Chondrocyte (in vitro differentiated cells): ENCODE measurements around the gene ACSM4. TPM values are rescaled to one million over a fixed set of nuclear protein-coding genes. Genes with fewer than 3 reads are reported as not detected.

Experiments used
- DNase-seq: peaks from one replicate; pipeline ENCODE4 v3.0.0; 2021; ENCODE audit warnings: mixed read lengths, low spot score
- H3K27ac Mint-ChIP-seq: one replicate; pipeline ENCODE4 v1.8.0; 2021; ENCODE audit warnings: mild to moderate bottlenecking, moderate library complexity, mixed read lengths; ENCODE audit not compliant: unreplicated experiment
- H3K27me3 Mint-ChIP-seq: 2 replicates; pipeline ENCODE4 v1.8.0; 2021; ENCODE audit warnings: low read depth, mixed read lengths
- H3K36me3 Mint-ChIP-seq: 2 replicates; pipeline ENCODE4 v1.8.0; 2021; ENCODE audit warnings: low read depth, mixed read lengths
- H3K4me1 Mint-ChIP-seq: 2 replicates; pipeline ENCODE4 v1.8.0; 2021; ENCODE audit warnings: low read depth, mild to moderate bottlenecking, mixed read lengths
- H3K4me3 Mint-ChIP-seq: one replicate; pipeline ENCODE4 v1.8.0; 2021; ENCODE audit warnings: mild to moderate bottlenecking, moderate library complexity, mixed read lengths; ENCODE audit not compliant: unreplicated experiment
- H3K9me3 Mint-ChIP-seq: 2 replicates; pipeline ENCODE4 v1.8.0; 2021; ENCODE audit warnings: low read depth, mixed read lengths
- CTCF ChIP-seq: fragments of 200-600 bp; sonication (generic); IDR thresholded peaks from 2 replicates; pipeline ENCODE4 v1.5.0; 2021; ENCODE audit warnings: antibody characterized with exemption, mild to moderate bottlenecking, moderate library complexity
- total RNA-seq: library from RNA; stranded (reverse); gene quantifications from 3 replicates; pipeline ENCODE4 v1.2.1, GENCODE V29; 2021

The ACSM4 gene
- total RNA-seq, 1 donor from 2014 or later, result not detected

- TF ChIP-seq CTCF, result no peak
- Mint-ChIP-seq H3K27me3 (peaks cover 5% of the 10 kb centered on the region), H3K36me3 (no peaks in the 10 kb centered on the region), H3K4me1 (no peaks in the 10 kb centered on the region), H3K27ac (no peak overlapping the region), H3K9me3 (no peaks in the 10 kb centered on the region), H3K4me3 (no peak overlapping the region)
- no peak for DNase-seq
Observed at GRCh38 chr12:7304456-7304855, 584 bp downstream of the ACSM4 start.

GRCh38 chr12:7310070-7310469, 6.2 kb downstream of the ACSM4 start:
- Mint-ChIP-seq H3K36me3 (no peaks in the 10 kb centered on the region), H3K9me3 (peaks cover 2% of the 10 kb centered on the region), H3K4me3 (no peak overlapping the region), H3K4me1 (no peaks in the 10 kb centered on the region), H3K27ac (no peak overlapping the region), H3K27me3 (no peaks in the 10 kb centered on the region)
- no peak for TF ChIP-seq CTCF
- no peak for DNase-seq

GRCh38 chr12:7319930-7320329, 16.1 kb downstream of the ACSM4 start:
- Mint-ChIP-seq H3K27me3 (no peaks in the 10 kb centered on the region), H3K9me3 (no peaks in the 10 kb centered on the region), H3K4me3 (no peak overlapping the region), H3K27ac (no peak overlapping the region), H3K4me1 (no peaks in the 10 kb centered on the region), H3K36me3 (no peaks in the 10 kb centered on the region)
- TF ChIP-seq CTCF, result peak; percentile 68
- DNase-seq, result no peak

- Mint-ChIP-seq H3K4me1 (no peaks in the 10 kb centered on the region), H3K36me3 (no peaks in the 10 kb centered on the region), H3K4me3 (no peak overlapping the region), H3K27ac (no peak overlapping the region), H3K9me3 (no peaks in the 10 kb centered on the region), H3K27me3 (peaks cover 2% of the 10 kb centered on the region)
- no peak for TF ChIP-seq CTCF
- DNase-seq, result no peak
Observed at GRCh38 chr12:7321624-7322023, 17.8 kb downstream of the ACSM4 start.

- H3K4me3 Mint-ChIP-seq, result no peak overlapping the region
- H3K27ac Mint-ChIP-seq, result no peak overlapping the region
- H3K27me3 Mint-ChIP-seq, result peaks cover 2% of the 10 kb centered on the region
- H3K4me1 Mint-ChIP-seq, result no peaks in the 10 kb centered on the region
- no peaks in the 10 kb centered on the region for H3K9me3 Mint-ChIP-seq
- TF ChIP-seq CTCF, result no peak
- H3K36me3 Mint-ChIP-seq, result no peaks in the 10 kb centered on the region
- no peak for DNase-seq
Observed at GRCh38 chr12:7322599-7322998, 18.7 kb downstream of the ACSM4 start.
